ENCODE data around the gene PPARG.

PPARG gene

DNA sequence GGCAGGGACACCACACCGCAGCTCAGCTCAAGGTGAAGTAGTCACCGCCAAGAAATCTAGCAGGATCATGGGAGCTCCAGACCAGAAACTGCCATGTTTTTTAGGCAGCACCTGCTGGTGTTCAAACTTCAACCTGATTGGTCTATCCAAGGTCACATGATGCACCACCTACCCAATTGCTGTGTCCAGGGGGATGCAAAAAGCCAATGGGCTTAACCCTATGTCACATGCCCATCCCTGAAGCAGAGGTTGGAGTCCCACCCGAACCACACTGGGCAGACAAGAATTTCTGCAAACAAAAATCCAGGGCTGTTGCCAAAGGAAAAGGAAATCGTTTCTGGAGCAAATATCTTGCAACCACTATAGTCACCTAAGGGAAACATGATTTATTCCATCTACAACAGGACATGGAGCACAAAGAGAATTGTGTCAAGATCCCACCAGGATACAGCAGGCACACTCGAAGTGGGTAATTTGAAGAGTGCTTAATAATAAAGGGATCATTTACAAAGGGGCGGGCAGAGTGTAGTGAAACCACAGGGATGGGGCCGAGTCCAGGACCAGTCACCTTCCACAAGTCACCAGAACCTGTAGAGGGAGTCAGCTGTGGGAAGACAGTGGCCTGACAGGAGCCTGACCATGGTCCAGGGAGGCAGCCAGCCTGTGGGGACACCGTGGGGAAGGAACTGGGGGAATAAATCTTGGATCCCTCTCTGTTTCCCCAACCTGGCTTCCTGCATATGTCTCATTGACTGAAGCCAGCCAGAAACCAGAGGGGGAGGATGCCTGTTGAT, 161.2 kb downstream of the PPARG start:
- no peaks in the 10 kb centered on the region for H3K4me1 ChIP-seq (ENCODE audit: insufficient read depth, low read length, severe bottlenecking)
- no peaks in the 10 kb centered on the region for H3K36me3 ChIP-seq (ENCODE audit: insufficient read depth, low read length)
- no peak for TF ChIP-seq CTCF (IDR thresholded peaks at IDR 0.05; ENCODE audit: low read length)
- TF ChIP-seq EZH2 (IDR thresholded peaks at IDR 0.05; ENCODE audit: borderline replicate concordance, low read length) = no peak
- no peaks in the 10 kb centered on the region for H3F3A ChIP-seq (ENCODE audit: insufficient read depth, low read length)
- no peaks in the 10 kb centered on the region for H4K20me1 ChIP-seq (ENCODE audit: insufficient read depth, low read length)
- H3K9me3 ChIP-seq (ENCODE audit: low read length) = no peaks in the 10 kb centered on the region
- H3K4me3 ChIP-seq (ENCODE audit: low read depth, low read length, poor library complexity, severe bottlenecking) = no peak overlapping the region
- no peak overlapping the region for H3K9ac ChIP-seq (ENCODE audit: low read length)
- no peak overlapping the region for H2AFZ ChIP-seq (ENCODE audit: low read length)
- H3K9me2 ChIP-seq (ENCODE audit: low read depth, low read length) = no peaks in the 10 kb centered on the region
- H3K27ac ChIP-seq (ENCODE audit: low read depth, low read length, poor library complexity, severe bottlenecking) = no peak overlapping the region
- no peaks in the 10 kb centered on the region; the same call in 1 of the 2 replicates for H3K27me3 ChIP-seq (ENCODE audit: insufficient read depth, low read length)
- H3K4me2 ChIP-seq (ENCODE audit: low read length) = no peak overlapping the region
- H3K79me2 ChIP-seq (ENCODE audit: insufficient read depth, low read length) = no peaks in the 10 kb centered on the region

DNA sequence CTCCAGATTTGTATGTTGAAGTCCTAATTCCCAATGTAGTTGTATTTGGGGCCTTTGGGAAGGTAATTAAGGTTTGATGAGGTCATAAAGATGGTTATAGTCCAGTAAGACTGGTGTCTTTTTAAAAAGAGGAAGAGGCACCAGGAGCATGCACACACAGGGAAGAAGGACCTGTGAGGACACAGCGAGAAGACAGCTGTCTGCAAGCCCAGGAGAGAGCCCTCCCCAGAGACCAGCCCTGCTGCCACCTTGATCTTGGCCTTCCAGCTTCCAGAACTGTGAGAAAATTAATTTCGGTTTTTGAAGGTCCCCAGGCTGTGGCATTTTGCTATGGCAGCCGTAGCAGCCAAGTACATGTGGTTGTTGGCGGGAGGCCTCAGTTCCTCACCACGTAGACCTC, 162.6 kb downstream of the PPARG start:
- Histone ChIP-seq H4K20me1 (ENCODE audit: insufficient read depth, low read length) (no peaks in the 10 kb centered on the region), H3K4me1 (ENCODE audit: insufficient read depth, low read length, severe bottlenecking) (no peaks in the 10 kb centered on the region), H3K4me3 (ENCODE audit: low read depth, low read length, poor library complexity, severe bottlenecking) (no peak overlapping the region), H3K4me2 (ENCODE audit: low read length) (no peak overlapping the region), H3K27me3 (ENCODE audit: insufficient read depth, low read length) (no peaks in the 10 kb centered on the region; the same call in 1 of the 2 replicates), H3K9ac (ENCODE audit: low read length) (no peak overlapping the region), H3K9me2 (ENCODE audit: low read depth, low read length) (no peaks in the 10 kb centered on the region), H3K9me3 (ENCODE audit: low read length) (no peaks in the 10 kb centered on the region), H3K27ac (ENCODE audit: low read depth, low read length, poor library complexity, severe bottlenecking) (no peak overlapping the region), H3K79me2 (ENCODE audit: insufficient read depth, low read length) (no peaks in the 10 kb centered on the region), H3K36me3 (ENCODE audit: insufficient read depth, low read length) (no peaks in the 10 kb centered on the region), H3F3A (ENCODE audit: insufficient read depth, low read length) (no peaks in the 10 kb centered on the region), H2AFZ (ENCODE audit: low read length) (no peak overlapping the region)
- no peak for TF ChIP-seq CTCF (IDR thresholded peaks at IDR 0.05; ENCODE audit: low read length)
- no peak for TF ChIP-seq EZH2 (IDR thresholded peaks at IDR 0.05; ENCODE audit: borderline replicate concordance, low read length)

- Histone ChIP-seq H3K4me3 (ENCODE audit: low read depth, low read length, poor library complexity, severe bottlenecking) (no peak overlapping the region), H4K20me1 (ENCODE audit: insufficient read depth, low read length) (no peaks in the 10 kb centered on the region), H3K36me3 (ENCODE audit: insufficient read depth, low read length) (no peaks in the 10 kb centered on the region), H3K4me2 (ENCODE audit: low read length) (no peak overlapping the region), H3K4me1 (ENCODE audit: insufficient read depth, low read length, severe bottlenecking) (no peaks in the 10 kb centered on the region), H2AFZ (ENCODE audit: low read length) (no peak overlapping the region), H3K27me3 (ENCODE audit: insufficient read depth, low read length) (no peaks in the 10 kb centered on the region; the same call in 1 of the 2 replicates), H3F3A (ENCODE audit: insufficient read depth, low read length) (no peaks in the 10 kb centered on the region), H3K27ac (ENCODE audit: low read depth, low read length, poor library complexity, severe bottlenecking) (no peak overlapping the region), H3K79me2 (ENCODE audit: insufficient read depth, low read length) (no peaks in the 10 kb centered on the region), H3K9me2 (ENCODE audit: low read depth, low read length) (no peaks in the 10 kb centered on the region), H3K9me3 (ENCODE audit: low read length) (no peaks in the 10 kb centered on the region), H3K9ac (ENCODE audit: low read length) (no peak overlapping the region)
- TF ChIP-seq CTCF (IDR thresholded peaks at IDR 0.05; ENCODE audit: low read length) (no peak), EZH2 (IDR thresholded peaks at IDR 0.05; ENCODE audit: borderline replicate concordance, low read length) (no peak)
These were observed 163.1 kb downstream of the PPARG start for GRCh38 chr3:12451960-12452359.
